Stimulated activated CD4-positive, alpha-beta T cell treated with anti-CD3 and anti-CD28 coated beads, Interleukin-15, amount 100 ng/mL, for 48 hours (primary cell): Measurements from ENCODE around the gene FAM149B1.

ENCODE experiments used
- DNase-seq, 2 donors: peaks; one replicate each; pipeline ENCODE4 v3.0.0-alpha.2; 2020; ENCODE audit warnings: low read depth in 2 of 2

The FAM149B1 gene

DNA sequence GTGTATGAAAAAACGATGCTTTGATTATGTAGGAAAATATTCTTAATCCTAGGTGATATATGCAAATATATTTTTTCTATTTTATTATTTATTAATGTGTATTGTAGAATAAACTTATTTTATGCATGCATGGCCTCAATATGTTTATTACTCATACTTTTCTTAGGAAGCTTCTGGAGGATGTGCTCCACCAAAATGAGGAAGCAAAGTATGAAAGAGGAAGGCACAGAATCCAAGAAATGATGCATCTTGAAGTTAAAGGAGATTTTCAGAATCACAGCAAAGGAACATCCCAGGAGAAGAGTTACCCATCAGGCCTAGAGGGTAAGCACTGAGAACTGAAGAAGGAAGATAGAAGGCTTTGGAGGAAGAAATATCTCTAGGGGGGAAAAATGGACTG, 119.5 kb downstream of the FAM149B1 start:
- DNase-seq, result no peak

DNA sequence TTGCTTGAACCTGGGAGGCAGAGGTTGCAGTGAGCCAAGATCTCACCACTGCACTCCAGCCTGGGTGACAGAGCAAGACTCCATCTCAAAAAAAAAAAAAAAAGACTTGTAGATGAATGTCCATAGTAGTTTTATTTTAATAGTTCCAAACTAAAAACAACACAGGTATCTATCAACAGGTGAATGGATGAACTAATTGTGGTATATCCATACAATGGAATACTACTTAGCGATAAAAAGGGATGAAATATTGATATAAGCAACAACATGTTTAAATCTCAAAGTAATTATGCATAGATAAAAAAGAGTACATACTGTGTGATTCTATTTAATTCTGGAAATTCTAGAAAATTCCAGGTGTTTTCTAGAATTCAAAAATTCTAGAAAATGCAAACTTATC, 122.0 kb downstream of the FAM149B1 start:
- no peak for DNase-seq

DNA sequence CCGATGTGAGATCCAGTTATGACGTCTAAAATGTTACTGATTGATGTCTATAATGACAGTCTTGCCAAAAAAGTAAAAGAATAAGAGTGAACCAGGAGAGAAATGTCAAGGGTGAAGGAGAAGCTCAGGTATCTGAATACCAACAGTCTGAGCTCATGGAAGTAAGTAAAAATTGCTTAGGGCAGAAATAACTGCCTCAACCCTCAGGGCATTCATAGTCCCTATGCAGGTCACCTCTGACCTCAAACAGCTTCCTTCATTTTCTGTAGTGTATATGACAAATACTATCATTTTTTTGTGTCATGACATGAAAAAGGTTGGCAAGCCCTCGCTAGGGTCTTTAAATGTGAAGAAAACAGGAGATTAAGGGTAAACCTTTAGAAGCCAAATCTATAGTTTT, 125.5 kb downstream of the FAM149B1 start:
- no peak for DNase-seq
